HG03108 (cell line): ENCODE data around the gene PACSIN1.

Experiments used
- ATAC-seq: cut with Tn5 transposase; IDR thresholded peaks from one replicate; pipeline ENCODE4 v1.9.1; 2021; ENCODE audit warnings: moderate library complexity; ENCODE audit not compliant: unreplicated experiment

The PACSIN1 gene

DNA sequence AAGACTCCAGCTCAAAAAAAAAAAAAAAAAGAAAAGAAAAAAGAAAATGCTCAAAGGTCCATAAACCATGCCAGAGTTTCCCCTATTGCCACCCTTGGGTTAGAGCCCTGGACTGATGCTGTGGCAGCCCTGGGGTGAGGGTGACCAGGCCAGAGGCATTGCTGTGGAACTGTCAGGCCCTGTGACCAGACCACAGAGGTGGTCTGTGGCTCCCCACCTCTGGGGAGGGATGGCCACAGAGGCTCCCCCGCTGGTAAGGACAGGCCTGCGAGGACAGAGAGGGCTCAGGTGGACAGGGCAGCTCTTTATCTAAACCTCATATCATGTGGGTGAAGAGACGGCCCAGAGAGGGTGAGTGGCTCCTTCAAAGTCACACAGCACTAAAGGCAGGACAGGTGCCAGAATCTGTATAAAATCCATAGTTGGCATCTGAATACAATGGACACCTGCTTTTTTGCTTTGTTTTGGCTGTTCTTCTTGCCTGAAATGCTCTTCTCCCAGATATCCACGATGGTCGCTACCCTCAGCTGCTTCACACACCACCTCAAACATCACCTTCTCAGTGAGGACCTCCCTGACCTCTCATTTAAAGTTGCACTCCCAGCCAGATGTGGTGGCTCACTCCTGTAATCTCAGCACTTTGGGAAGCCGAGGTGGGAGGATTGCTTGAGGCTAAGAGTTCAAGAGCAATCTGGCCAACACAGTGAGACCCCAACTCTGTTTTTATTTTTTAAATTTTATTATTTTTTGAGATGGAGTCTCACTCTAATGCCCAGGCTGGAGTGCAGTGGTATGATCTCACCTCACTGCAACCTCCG is 112.8 kb downstream of the PACSIN1 start:
- no peak for ATAC-seq

DNA sequence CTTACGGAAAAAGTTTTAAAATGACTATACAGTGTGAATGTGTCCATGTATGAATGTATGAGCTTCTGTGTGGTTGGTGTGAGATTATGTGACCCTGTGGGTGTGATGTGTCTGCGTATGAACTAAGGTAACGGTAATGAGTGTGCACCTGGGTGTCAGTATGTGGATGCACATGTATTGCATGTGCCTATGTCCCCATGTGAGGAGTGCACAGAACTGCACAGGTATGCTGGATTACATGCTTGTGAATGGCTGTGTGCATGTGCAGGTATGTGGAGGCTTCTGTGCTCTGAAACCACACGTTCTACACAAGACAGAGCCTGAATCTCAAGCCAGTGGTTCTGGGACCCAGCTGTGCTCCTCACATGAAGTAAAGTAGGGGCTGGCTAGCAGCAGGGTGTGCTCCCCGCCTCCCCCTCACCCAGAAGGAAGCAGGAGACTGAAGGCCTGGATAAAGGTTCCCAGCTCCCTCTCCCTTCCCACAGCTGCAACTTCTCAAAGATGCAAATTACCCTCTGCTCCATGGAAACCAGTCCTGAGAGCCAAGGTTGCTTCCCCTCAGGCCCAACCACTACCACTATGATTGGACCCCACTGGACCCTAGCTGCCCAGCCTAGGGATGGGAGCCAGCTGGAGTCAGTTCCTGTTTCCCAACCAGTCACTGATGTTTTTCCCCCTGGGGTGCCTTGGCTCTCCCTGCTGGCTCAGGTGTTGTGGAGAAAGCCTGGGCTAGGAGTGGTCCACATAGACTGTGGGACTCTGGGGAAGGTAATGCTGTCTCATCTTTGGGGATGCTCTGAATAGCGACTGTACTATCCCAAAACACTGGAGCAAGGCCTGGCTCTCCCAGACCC is 115.1 kb downstream of the PACSIN1 start:
- ATAC-seq = no peak

DNA sequence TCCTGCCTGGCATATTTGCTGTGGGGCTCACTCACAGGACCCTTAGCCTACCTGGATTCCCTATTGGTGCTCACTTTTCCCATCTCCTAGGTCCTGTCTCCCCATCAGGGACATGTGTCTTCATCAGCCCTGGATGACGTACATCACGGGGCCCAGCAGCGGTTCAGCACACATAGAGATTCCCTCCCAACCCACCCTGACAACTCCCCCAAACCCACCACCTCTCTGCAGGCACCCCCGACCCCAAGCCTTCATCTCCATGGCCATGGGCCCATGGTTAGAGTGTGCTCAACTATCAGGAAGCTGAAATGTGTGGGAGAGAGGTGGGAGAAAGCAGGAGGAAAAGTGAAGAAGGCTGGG is 115.7 kb downstream of the PACSIN1 start:
- ATAC-seq = no peak

DNA sequence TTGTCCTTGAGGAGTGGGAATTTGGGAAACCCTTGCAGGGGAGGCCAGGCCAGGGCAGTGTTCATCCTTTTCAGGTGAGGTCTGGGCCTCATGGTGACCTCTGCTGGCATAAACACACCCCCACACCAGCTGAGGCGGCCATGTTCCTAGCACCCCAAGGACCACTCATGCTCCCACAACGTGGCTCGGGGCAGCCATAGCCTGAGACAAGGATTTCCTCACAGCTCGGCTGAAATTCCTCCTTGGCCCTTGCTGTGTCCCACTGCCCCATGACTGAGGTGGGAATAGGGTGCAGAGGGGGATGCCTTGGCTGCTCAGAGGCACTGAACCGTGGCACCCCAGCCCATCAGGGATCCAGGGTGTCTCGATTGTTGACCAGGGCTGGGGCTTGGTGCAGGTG is 117.6 kb downstream of the PACSIN1 start:
- no peak for ATAC-seq

DNA sequence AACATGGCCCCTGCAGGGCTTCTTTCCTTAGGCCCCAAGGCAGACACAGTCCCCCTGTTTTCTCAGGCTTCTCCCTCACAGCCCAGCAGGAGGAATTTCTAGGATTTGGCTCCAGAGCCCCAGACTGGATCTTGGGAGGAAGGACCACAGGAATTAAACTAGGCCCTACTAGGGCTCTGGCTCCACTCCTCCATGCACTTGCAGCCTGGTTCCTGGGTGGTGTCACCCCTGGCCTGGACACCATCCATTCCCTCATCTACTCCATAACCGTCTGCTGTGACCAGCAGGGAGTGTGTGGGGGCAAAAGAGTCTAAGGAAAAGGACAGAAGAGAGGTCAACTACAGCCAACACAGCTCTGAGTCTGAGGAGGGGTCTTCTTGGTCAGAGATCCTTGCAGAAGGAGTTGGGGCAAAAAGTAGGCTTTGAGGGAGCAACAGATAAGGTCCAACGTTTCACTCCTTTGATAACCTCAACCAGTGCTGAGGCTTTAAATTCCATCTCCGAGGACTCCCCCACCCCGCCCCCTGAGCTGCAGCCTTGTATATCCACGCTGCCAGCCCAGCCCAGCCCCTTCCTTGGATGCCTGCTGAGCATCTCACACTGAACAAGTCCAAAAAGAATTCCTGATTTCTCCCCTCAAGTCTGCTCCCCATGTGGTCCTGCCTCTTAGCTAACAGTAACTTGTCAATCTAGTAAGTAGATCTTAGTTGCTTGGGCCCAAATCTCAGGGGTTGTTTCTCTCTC is 118.2 kb downstream of the PACSIN1 start:
- no peak for ATAC-seq

DNA sequence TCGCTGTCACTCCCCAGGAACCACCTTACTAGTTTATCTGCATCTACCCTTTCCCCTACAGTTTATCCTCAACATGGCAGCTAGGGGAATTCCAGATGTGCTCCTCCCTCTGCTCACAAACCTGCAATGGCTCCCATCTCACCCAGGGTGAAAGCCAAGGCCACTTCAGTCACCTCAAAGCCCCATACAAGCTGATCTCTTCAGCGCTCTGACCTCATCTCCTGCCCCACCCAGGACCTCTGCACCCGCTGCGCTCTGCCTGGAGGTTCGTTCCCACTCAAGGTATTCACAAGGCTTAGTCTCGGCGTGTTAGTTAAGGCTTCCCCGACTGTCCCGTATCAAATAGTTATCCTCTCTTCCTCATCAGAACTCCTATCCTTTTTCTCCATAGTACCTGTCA is 118.8 kb downstream of the PACSIN1 start:
- ATAC-seq = no peak
